ENCODE results near the gene ARAF.

DNA sequence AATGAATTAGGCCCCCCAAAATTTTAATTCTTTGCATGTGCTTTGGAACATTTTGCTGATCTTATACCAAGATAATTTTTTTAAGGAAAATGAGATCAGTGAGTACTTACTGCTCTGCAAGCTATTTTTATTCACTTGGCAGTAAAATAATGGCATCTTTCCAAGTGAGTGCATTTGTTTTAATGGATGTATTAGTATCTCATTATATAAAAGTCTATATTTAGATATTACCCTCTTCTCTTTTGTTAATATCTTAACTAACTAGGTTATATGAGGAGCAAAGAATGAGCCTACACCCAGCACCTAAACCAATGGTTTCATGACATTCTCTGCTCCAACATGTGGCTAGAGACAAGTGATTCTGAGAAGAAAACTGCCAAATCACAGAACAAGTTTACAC, 21.1 kb upstream of the ARAF start:
- TF ChIP-seq KLF9 (tag by site-specific recombination; IDR thresholded peaks at IDR 0.05; ENCODE audit: low read depth): no peak
- TF ChIP-seq ZNF670 (tag by site-specific recombination; IDR thresholded peaks at IDR 0.05; ENCODE audit: low read depth): no peak
- TF ChIP-seq, protein P1, sequence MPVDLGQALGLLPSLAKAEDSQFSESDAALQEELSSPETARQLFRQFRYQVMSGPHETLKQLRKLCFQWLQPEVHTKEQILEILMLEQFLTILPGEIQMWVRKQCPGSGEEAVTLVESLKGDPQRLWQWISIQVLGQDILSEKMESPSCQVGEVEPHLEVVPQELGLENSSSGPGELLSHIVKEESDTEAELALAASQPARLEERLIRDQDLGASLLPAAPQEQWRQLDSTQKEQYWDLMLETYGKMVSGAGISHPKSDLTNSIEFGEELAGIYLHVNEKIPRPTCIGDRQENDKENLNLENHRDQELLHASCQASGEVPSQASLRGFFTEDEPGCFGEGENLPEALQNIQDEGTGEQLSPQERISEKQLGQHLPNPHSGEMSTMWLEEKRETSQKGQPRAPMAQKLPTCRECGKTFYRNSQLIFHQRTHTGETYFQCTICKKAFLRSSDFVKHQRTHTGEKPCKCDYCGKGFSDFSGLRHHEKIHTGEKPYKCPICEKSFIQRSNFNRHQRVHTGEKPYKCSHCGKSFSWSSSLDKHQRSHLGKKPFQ (tag by site-specific recombination; IDR thresholded peaks at IDR 0.05): no peak
- TF ChIP-seq, protein P2, sequence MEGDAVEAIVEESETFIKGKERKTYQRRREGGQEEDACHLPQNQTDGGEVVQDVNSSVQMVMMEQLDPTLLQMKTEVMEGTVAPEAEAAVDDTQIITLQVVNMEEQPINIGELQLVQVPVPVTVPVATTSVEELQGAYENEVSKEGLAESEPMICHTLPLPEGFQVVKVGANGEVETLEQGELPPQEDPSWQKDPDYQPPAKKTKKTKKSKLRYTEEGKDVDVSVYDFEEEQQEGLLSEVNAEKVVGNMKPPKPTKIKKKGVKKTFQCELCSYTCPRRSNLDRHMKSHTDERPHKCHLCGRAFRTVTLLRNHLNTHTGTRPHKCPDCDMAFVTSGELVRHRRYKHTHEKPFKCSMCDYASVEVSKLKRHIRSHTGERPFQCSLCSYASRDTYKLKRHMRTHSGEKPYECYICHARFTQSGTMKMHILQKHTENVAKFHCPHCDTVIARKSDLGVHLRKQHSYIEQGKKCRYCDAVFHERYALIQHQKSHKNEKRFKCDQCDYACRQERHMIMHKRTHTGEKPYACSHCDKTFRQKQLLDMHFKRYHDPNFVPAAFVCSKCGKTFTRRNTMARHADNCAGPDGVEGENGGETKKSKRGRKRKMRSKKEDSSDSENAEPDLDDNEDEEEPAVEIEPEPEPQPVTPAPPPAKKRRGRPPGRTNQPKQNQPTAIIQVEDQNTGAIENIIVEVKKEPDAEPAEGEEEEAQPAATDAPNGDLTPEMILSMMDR (tag by site-specific recombination; IDR thresholded peaks at IDR 0.05): no peak
- TF ChIP-seq ZBTB7A (tag by site-specific recombination; IDR thresholded peaks at IDR 0.05; ENCODE audit: low read depth): no peak
- TF ChIP-seq ZNF600 (tag by site-specific recombination; IDR thresholded peaks at IDR 0.05): no peak
- TF ChIP-seq, protein P3, sequence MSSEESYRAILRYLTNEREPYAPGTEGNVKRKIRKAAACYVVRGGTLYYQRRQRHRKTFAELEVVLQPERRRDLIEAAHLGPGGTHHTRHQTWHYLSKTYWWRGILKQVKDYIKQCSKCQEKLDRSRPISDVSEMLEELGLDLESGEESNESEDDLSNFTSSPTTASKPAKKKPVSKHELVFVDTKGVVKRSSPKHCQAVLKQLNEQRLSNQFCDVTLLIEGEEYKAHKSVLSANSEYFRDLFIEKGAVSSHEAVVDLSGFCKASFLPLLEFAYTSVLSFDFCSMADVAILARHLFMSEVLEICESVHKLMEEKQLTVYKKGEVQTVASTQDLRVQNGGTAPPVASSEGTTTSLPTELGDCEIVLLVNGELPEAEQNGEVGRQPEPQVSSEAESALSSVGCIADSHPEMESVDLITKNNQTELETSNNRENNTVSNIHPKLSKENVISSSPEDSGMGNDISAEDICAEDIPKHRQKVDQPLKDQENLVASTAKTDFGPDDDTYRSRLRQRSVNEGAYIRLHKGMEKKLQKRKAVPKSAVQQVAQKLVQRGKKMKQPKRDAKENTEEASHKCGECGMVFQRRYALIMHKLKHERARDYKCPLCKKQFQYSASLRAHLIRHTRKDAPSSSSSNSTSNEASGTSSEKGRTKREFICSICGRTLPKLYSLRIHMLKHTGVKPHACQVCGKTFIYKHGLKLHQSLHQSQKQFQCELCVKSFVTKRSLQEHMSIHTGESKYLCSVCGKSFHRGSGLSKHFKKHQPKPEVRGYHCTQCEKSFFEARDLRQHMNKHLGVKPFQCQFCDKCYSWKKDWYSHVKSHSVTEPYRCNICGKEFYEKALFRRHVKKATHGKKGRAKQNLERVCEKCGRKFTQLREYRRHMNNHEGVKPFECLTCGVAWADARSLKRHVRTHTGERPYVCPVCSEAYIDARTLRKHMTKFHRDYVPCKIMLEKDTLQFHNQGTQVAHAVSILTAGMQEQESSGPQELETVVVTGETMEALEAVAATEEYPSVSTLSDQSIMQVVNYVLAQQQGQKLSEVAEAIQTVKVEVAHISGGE (tag by site-specific recombination; conservative IDR thresholded peaks at IDR 0.05; ENCODE audit: low read depth): no peak
- TF ChIP-seq, protein P4, sequence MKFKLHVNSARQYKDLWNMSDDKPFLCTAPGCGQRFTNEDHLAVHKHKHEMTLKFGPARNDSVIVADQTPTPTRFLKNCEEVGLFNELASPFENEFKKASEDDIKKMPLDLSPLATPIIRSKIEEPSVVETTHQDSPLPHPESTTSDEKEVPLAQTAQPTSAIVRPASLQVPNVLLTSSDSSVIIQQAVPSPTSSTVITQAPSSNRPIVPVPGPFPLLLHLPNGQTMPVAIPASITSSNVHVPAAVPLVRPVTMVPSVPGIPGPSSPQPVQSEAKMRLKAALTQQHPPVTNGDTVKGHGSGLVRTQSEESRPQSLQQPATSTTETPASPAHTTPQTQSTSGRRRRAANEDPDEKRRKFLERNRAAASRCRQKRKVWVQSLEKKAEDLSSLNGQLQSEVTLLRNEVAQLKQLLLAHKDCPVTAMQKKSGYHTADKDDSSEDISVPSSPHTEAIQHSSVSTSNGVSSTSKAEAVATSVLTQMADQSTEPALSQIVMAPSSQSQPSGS (tag by site-specific recombination; IDR thresholded peaks at IDR 0.05; ENCODE audit: low read depth): no peak
- TF ChIP-seq ZNF621 (tag by site-specific recombination; IDR thresholded peaks at IDR 0.05): no peak
- TF ChIP-seq ZNF23 (tag by site-specific recombination; IDR thresholded peaks at IDR 0.05; ENCODE audit: borderline replicate concordance): no peak
- TF ChIP-seq BCL11A (tag by site-specific recombination; IDR thresholded peaks at IDR 0.05; ENCODE audit: low read depth): no peak
- TF ChIP-seq TCF7L2 (IDR thresholded peaks at IDR 0.05; ENCODE audit: borderline replicate concordance, low read depth, low read length): no peak
- TF ChIP-seq MYNN (tag by site-specific recombination; IDR thresholded peaks at IDR 0.05; ENCODE audit: borderline replicate concordance): no peak
